PC-3 (cell line): ENCODE data around the gene TH.

Source experiments
- CTCF ChIP-seq: fragments of 300-600 bp; sonication (generic); conservative IDR thresholded peaks from 2 replicates; pipeline ENCODE4 v1.5.1; 2017; ENCODE audit warnings: antibody characterized with exemption, low read depth, mild to moderate bottlenecking, low read length
- EZH2 ChIP-seq: fragments of 300-600 bp; sonication (generic); IDR thresholded peaks from one replicate; pipeline ENCODE4 v1.6.1; 2017; ENCODE audit warnings: antibody characterized with exemption, mild to moderate bottlenecking, low read length; ENCODE audit not compliant: unreplicated experiment

- TF ChIP-seq EZH2 (no peak), CTCF (no peak)
These were observed 4.2 kb downstream of the TH start for GRCh38 chr11:2167141-2168045.
